Measurements from ENCODE around the gene KIAA1328. TPM values are rescaled to one million over a fixed set of nuclear protein-coding genes. Genes with fewer than 3 reads are reported as not detected.
"Not testable (repeated sequence)": the region's sequence is repeated elsewhere in the genome, so short reads cannot be mapped to it uniquely, and the experiment has no call there.

KIAA1328 gene
- total RNA-seq, 1 donor from 2014 or later: 8.6 TPM

GRCh38 chr18:37122877-37123276 is 293.9 kb downstream of the KIAA1328 start:
- intact Hi-C loops (cut with micrococcal nuclease): no loop called here

GRCh38 chr18:37124516-37124915 is 295.6 kb downstream of the KIAA1328 start:
- intact Hi-C loops (cut with micrococcal nuclease): no loop called here

- intact Hi-C loops (cut with micrococcal nuclease): no loop called here
These were observed 306.2 kb downstream of the KIAA1328 start for GRCh38 chr18:37135177-37135576.

GRCh38 chr18:37138456-37138855 is 309.5 kb downstream of the KIAA1328 start:
- intact Hi-C loops (cut with micrococcal nuclease): no loop called here

- intact Hi-C loops (cut with micrococcal nuclease): no loop called here
These were observed 310.9 kb downstream of the KIAA1328 start for GRCh38 chr18:37139876-37140275.

- intact Hi-C loops (cut with micrococcal nuclease): no loop called here
These were observed 316.0 kb downstream of the KIAA1328 start for GRCh38 chr18:37144921-37145320.

- intact Hi-C loops (cut with micrococcal nuclease): no loop called here
These were observed 327.5 kb downstream of the KIAA1328 start for GRCh38 chr18:37156330-37156942.

GRCh38 chr18:37160038-37160820 is 331.3 kb downstream of the KIAA1328 start:
- intact Hi-C loops (cut with micrococcal nuclease): no loop called here

GRCh38 chr18:37161491-37161890 is 332.6 kb downstream of the KIAA1328 start:
- intact Hi-C loops (cut with micrococcal nuclease): no loop called here

- intact Hi-C loops (cut with micrococcal nuclease): no loop called here
These were observed 333.6 kb downstream of the KIAA1328 start for GRCh38 chr18:37162551-37162950.

GRCh38 chr18:37163119-37163518 is 334.2 kb downstream of the KIAA1328 start:
- intact Hi-C loops (cut with micrococcal nuclease): no loop called here

GRCh38 chr18:37166491-37166890 is 337.6 kb downstream of the KIAA1328 start:
- intact Hi-C loops (cut with micrococcal nuclease): no loop called here

- intact Hi-C loops (cut with micrococcal nuclease): not testable (repeated sequence)
These were observed 338.0 kb downstream of the KIAA1328 start for GRCh38 chr18:37166966-37167365.

- intact Hi-C loops (cut with micrococcal nuclease): loop anchor here (10.0 kb wide), 1 partner anchor 56 kb away; no protein-coding TSS in a partner anchor
These were observed 342.1 kb downstream of the KIAA1328 start for GRCh38 chr18:37170984-37171383.

- intact Hi-C loops (cut with micrococcal nuclease): loop anchor here (10.0 kb wide), 1 partner anchor 59 kb away; no protein-coding TSS in a partner anchor
These were observed 344.5 kb downstream of the KIAA1328 start for GRCh38 chr18:37173384-37173783.

GRCh38 chr18:37175727-37176620 is 347.0 kb downstream of the KIAA1328 start:
- intact Hi-C loops (cut with micrococcal nuclease): loop anchor here (10.0 kb wide), 1 partner anchor 61 kb away; no protein-coding TSS in a partner anchor

- intact Hi-C loops (cut with micrococcal nuclease): loop anchor here (10.0 kb wide), 1 partner anchor 62 kb away; no protein-coding TSS in a partner anchor
These were observed 347.7 kb downstream of the KIAA1328 start for GRCh38 chr18:37176621-37176934.

GRCh38 chr18:37179384-37179783 is 350.5 kb downstream of the KIAA1328 start:
- intact Hi-C loops (cut with micrococcal nuclease): loop anchor here (10.0 kb wide), 1 partner anchor 65 kb away; no protein-coding TSS in a partner anchor

- intact Hi-C loops (cut with micrococcal nuclease): no loop called here
These were observed 351.2 kb downstream of the KIAA1328 start for GRCh38 chr18:37180086-37180485.

GRCh38 chr18:37182340-37183135 is 353.6 kb downstream of the KIAA1328 start:
- intact Hi-C loops (cut with micrococcal nuclease): no loop called here

Measured in T-helper 1 cell treated with Interleukin-12 subunit alpha and Interleukin-12 subunit beta and Interleukin-4 antibody, amounts not matched to agents 30 ng/mL and 1 ng/mL, for 36 hours (primary cell).